ENCODE data around the gene PLA2G4E. TPM values are rescaled to one million over a fixed set of nuclear protein-coding genes. Genes with fewer than 3 reads are reported as not detected.

The PLA2G4E gene
- total RNA-seq, 1 experiment from 2014 or later = not detected

DNA sequence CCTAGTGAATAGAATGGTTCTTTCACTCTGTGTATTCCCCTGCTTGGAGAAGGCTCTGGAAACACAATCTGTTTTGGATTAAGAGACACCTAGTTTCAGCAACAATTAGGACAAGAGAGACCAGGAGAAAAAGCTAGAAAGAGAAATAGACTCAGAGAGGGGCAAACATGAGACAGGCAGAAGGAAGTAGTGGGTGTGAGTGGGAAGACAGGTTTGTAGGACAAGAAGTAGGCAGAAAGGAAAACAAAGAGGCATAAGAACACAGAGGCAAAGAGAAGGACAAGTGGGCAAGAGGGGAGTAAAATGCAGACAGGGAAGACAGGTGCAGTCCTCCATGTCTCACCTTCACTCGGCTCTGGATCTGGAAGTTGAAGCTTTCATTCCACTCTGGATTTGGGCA lies 13.5 kb downstream of the PLA2G4E start:
- no peak overlapping the region for H2AFZ ChIP-seq (ENCODE audit: low read depth, low read length, poor library complexity, severe bottlenecking)
- H3K4me1 ChIP-seq (ENCODE audit: control insufficient read depth in 1 of 2, insufficient read depth in 2 of 2, low read length in 2 of 2) = peaks cover 6 to 15% of the 10 kb centered on the region in 2 experiments
- no peak overlapping the region for H3K27ac ChIP-seq (ENCODE audit: low read depth, low read length)
- ATAC-seq (no peak), DNase-seq (ENCODE audit: low read depth, low spot score) (no peak)
- no peaks in the 10 kb centered on the region for H3K9me3 ChIP-seq (ENCODE audit: control insufficient read depth in 1 of 2, insufficient read depth in 1 of 2, low read depth in 1 of 2, low read length in 2 of 2)
- TF ChIP-seq, protein P1, sequence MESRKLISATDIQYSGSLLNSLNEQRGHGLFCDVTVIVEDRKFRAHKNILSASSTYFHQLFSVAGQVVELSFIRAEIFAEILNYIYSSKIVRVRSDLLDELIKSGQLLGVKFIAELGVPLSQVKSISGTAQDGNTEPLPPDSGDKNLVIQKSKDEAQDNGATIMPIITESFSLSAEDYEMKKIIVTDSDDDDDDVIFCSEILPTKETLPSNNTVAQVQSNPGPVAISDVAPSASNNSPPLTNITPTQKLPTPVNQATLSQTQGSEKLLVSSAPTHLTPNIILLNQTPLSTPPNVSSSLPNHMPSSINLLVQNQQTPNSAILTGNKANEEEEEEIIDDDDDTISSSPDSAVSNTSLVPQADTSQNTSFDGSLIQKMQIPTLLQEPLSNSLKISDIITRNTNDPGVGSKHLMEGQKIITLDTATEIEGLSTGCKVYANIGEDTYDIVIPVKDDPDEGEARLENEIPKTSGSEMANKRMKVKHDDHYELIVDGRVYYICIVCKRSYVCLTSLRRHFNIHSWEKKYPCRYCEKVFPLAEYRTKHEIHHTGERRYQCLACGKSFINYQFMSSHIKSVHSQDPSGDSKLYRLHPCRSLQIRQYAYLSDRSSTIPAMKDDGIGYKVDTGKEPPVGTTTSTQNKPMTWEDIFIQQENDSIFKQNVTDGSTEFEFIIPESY (IDR thresholded peaks at IDR 0.05; ENCODE audit: extremely low read depth, insufficient replicate concordance, low read length) = no peak
- no peak for TF ChIP-seq SIN3A (IDR thresholded peaks at IDR 0.05; ENCODE audit: low read depth)
- TF ChIP-seq JUND (IDR thresholded peaks at IDR 0.05) = no peak
- no peak for TF ChIP-seq CEBPB (IDR thresholded peaks at IDR 0.05; ENCODE audit: low read depth)
- no peak for TF ChIP-seq POLR2AphosphoS5 (IDR thresholded peaks at IDR 0.05; ENCODE audit: low read depth, low read length)
- TF ChIP-seq, protein P2, sequence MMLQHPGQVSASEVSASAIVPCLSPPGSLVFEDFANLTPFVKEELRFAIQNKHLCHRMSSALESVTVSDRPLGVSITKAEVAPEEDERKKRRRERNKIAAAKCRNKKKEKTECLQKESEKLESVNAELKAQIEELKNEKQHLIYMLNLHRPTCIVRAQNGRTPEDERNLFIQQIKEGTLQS (IDR thresholded peaks at IDR 0.05) = no peak
- TF ChIP-seq ELF1 (IDR thresholded peaks at IDR 0.05; ENCODE audit: borderline replicate concordance, low read depth) = no peak
- TF ChIP-seq YY1 (IDR thresholded peaks at IDR 0.05; ENCODE audit: extremely low read depth, insufficient replicate concordance, low read depth, low read length) = no peak
- no peak for TF ChIP-seq POLR2A (IDR thresholded peaks at IDR 0.05; ENCODE audit: borderline replicate concordance, extremely low read depth, insufficient read depth, insufficient read length)
- no peak overlapping the region for H3K4me3 ChIP-seq (replicated peaks in 1 of 2; ENCODE audit: low read depth in 1 of 2, low read length in 2 of 2)
- H3K4me2 ChIP-seq (ENCODE audit: low read length) = no peak overlapping the region
- no peaks in the 10 kb centered on the region for H4K20me1 ChIP-seq (ENCODE audit: insufficient read depth)
- ChIA-PET RAD21 (ENCODE audit: low non-redundant PET in 1 of 2, low total read pairs in 2 of 2, uncharacterized antibody in 2 of 2, unreplicated experiment in 2 of 2) (no interaction called here), CTCF (no interaction called here), POLR2A (no interaction called here)
- BruUV-seq (replicated peaks) = no TSS peak
- no peaks in the 10 kb centered on the region for H3K27me3 ChIP-seq (ENCODE audit: insufficient read depth, low read length)
- H3K9ac ChIP-seq (ENCODE audit: low read length) = no peak overlapping the region
- no peaks in the 10 kb centered on the region for H3K79me2 ChIP-seq (ENCODE audit: insufficient read depth, low read length)
- intact Hi-C loops (cut with micrococcal nuclease) = no loop called here
- H3K9me2 ChIP-seq (ENCODE audit: insufficient read depth) = no peaks in the 10 kb centered on the region
- no peaks in the 10 kb centered on the region for H3K36me3 ChIP-seq (ENCODE audit: control insufficient read depth in 1 of 2, insufficient read depth in 2 of 2, low read length in 2 of 2)

DNA sequence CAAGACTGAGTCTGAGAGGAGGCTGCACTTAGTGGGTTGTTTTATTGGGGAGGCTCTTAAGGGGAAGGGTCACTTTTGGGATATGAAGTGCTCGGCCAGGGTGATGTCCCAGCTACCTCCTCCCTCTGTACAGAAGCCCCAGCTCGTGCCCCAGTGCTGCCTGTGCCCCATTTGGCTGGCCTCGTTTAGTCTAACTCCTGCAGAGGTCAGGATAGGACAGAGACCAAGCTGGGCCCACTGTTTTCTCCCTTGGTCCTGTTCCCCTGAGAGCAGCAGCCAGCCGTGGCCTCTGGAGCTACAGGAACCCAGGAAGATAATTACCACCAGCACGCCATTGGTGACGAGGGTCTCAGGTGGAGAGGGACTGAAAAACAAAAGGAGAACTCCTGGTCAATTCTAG lies 18.5 kb downstream of the PLA2G4E start:
- ChIA-PET RAD21 (ENCODE audit: low non-redundant PET in 1 of 2, low total read pairs in 2 of 2, uncharacterized antibody in 2 of 2, unreplicated experiment in 2 of 2) (no interaction called here), CTCF (no interaction called here), POLR2A (no interaction called here)
- intact Hi-C loops (cut with micrococcal nuclease) = no loop called here
- Histone ChIP-seq H3K9ac (ENCODE audit: low read length) (no peak overlapping the region), H3K79me2 (ENCODE audit: insufficient read depth, low read length) (no peaks in the 10 kb centered on the region), H3K9me3 (ENCODE audit: control insufficient read depth in 1 of 2, insufficient read depth in 1 of 2, low read depth in 1 of 2, low read length in 2 of 2) (no peaks in the 10 kb centered on the region), H4K20me1 (ENCODE audit: insufficient read depth) (no peaks in the 10 kb centered on the region), H3K36me3 (ENCODE audit: control insufficient read depth in 1 of 2, insufficient read depth in 2 of 2, low read length in 2 of 2) (no peaks in the 10 kb centered on the region), H2AFZ (ENCODE audit: low read depth, low read length, poor library complexity, severe bottlenecking) (no peak overlapping the region), H3K4me1 (ENCODE audit: control insufficient read depth in 1 of 2, insufficient read depth in 2 of 2, low read length in 2 of 2) (no peaks in the 10 kb centered on the region), H3K9me2 (ENCODE audit: insufficient read depth) (no peaks in the 10 kb centered on the region), H3K27ac (ENCODE audit: low read depth, low read length) (no peak overlapping the region), H3K4me3 (replicated peaks in 1 of 2; ENCODE audit: low read depth in 1 of 2, low read length in 2 of 2) (no peak overlapping the region), H3K4me2 (ENCODE audit: low read length) (no peak overlapping the region), H3K27me3 (ENCODE audit: insufficient read depth, low read length) (peaks cover 4% of the 10 kb centered on the region; the same call in 1 of the 2 replicates)
- ATAC-seq = no peak
- BruUV-seq (replicated peaks) = no TSS peak
- no peak for DNase-seq (ENCODE audit: low read depth, low spot score)
- TF ChIP-seq POLR2AphosphoS5 (IDR thresholded peaks at IDR 0.05; ENCODE audit: low read depth, low read length) = no peak
- TF ChIP-seq EZH2phosphoT487 (IDR thresholded peaks at IDR 0.05; ENCODE audit: borderline replicate concordance) = no peak
- no peak for TF ChIP-seq YY1 (IDR thresholded peaks at IDR 0.05; ENCODE audit: extremely low read depth, insufficient replicate concordance, low read depth, low read length)
- TF ChIP-seq EGR1 (IDR thresholded peaks at IDR 0.05; ENCODE audit: low read depth) = no peak
- TF ChIP-seq, protein P3, sequence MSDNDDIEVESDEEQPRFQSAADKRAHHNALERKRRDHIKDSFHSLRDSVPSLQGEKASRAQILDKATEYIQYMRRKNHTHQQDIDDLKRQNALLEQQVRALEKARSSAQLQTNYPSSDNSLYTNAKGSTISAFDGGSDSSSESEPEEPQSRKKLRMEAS (IDR thresholded peaks at IDR 0.05) = no peak
- TF ChIP-seq ZNF274 (IDR thresholded peaks at IDR 0.05; ENCODE audit: low read depth, low read length) = no peak
- TF ChIP-seq SP1 (IDR thresholded peaks at IDR 0.05; ENCODE audit: low read depth) = no peak
- no peak for TF ChIP-seq JUND (IDR thresholded peaks at IDR 0.05)
- no peak for TF ChIP-seq ELF1 (IDR thresholded peaks at IDR 0.05; ENCODE audit: borderline replicate concordance, low read depth)
- TF ChIP-seq, protein P1 (IDR thresholded peaks at IDR 0.05; ENCODE audit: extremely low read depth, insufficient replicate concordance, low read length) = no peak
- TF ChIP-seq SIN3A (IDR thresholded peaks at IDR 0.05; ENCODE audit: low read depth) = no peak
- TF ChIP-seq, protein P2 (IDR thresholded peaks at IDR 0.05) = no peak
- no peak for TF ChIP-seq CEBPB (IDR thresholded peaks at IDR 0.05; ENCODE audit: low read depth)

Measured in HCT116 (cell line).